Liver (tissue), 9 donors: Measurements from ENCODE around the gene FGD1. TPM values are rescaled to one million over a fixed set of nuclear protein-coding genes. Genes with fewer than 3 reads are reported as not detected.
A peak's percentile ranks its signal among the peaks of the same experiment; 100 is the strongest.

Experiments used
- DNase-seq: peaks from one replicate; pipeline ENCODE4 v3.0.0-alpha.2; 2017; ENCODE audit warnings: low spot score
- H3K27ac ChIP-seq, 2 donors: one replicate each; pipeline ENCODE4 v1.7.0; 2013; ENCODE audit warnings: inconsistent platforms in 2 of 2, low read length in 2 of 2, control low read depth in 1 of 2, low read depth in 1 of 2, mild to moderate bottlenecking in 1 of 2
- H3K27me3 ChIP-seq, 4 donors: one replicate each; pipeline versions ENCODE4 v1.6.1 to v1.7.0; 2013; ENCODE audit warnings: low read length in 3 of 4, inconsistent platforms in 1 of 4, mild to moderate bottlenecking in 1 of 4, moderate library complexity in 1 of 4; ENCODE audit not compliant: control insufficient read depth in 4 of 4, insufficient read depth in 4 of 4
- H3K36me3 ChIP-seq, 4 donors: one replicate each; pipeline versions ENCODE4 v1.6.1 to v1.7.0; 2013; ENCODE audit warnings: low read length in 3 of 4, mild to moderate bottlenecking in 3 of 4, low read depth in 1 of 4, moderate library complexity in 1 of 4; ENCODE audit not compliant: control insufficient read depth in 4 of 4, insufficient read depth in 3 of 4
- H3K4me1 ChIP-seq, 4 donors: one replicate each; pipeline versions ENCODE4 v1.6.1 to v1.7.0; 2013; ENCODE audit warnings: low read length in 3 of 4, mild to moderate bottlenecking in 3 of 4, moderate library complexity in 1 of 4; ENCODE audit not compliant: control insufficient read depth in 4 of 4, insufficient read depth in 4 of 4
- H3K4me3 ChIP-seq, 3 donors: one replicate each; pipeline versions ENCODE4 v1.6.1 to v1.7.0; 2013; ENCODE audit warnings: low read length in 3 of 3, control low read depth in 1 of 3, low read depth in 1 of 3, mild to moderate bottlenecking in 1 of 3
- H3K9ac ChIP-seq, 2 donors: one replicate each; pipeline ENCODE4 v1.7.0; 2013; ENCODE audit warnings: low read length in 2 of 2, mild to moderate bottlenecking in 2 of 2, moderate library complexity in 2 of 2, control low read depth in 1 of 2, low read depth in 1 of 2
- H3K9me3 ChIP-seq, 4 donors: one replicate each; pipeline versions ENCODE4 v1.6.1 to v1.7.0; 2013; ENCODE audit warnings: low read length in 3 of 4; ENCODE audit not compliant: control insufficient read depth in 4 of 4
- FOXA1 ChIP-seq: IDR thresholded peaks from 2 replicates; pipeline ENCODE4 v1.6.1; 2016; ENCODE audit warnings: antibody characterized with exemption
- FOXA2 ChIP-seq: IDR thresholded peaks from 2 replicates; pipeline ENCODE4 v1.6.1; 2016; ENCODE audit warnings: antibody characterized with exemption
- GABPA ChIP-seq, 2 donors: IDR thresholded peaks in 1 of 2; conservative IDR thresholded peaks in 1 of 2; 2 replicates each; pipeline ENCODE4 v1.6.1; 2016; ENCODE audit warnings: antibody characterized with exemption in 2 of 2, mild to moderate bottlenecking in 1 of 2, moderate library complexity in 1 of 2
- HNF4A ChIP-seq, 2 donors: conservative IDR thresholded peaks; 2 replicates each; pipeline ENCODE4 v1.6.1; 2016; ENCODE audit warnings: antibody characterized with exemption in 2 of 2, mild to moderate bottlenecking in 2 of 2
- HNF4G ChIP-seq: IDR thresholded peaks from 2 replicates; pipeline ENCODE4 v1.6.1; 2016; ENCODE audit warnings: antibody characterized with exemption
- JUND ChIP-seq, 2 donors: IDR thresholded peaks; 2 replicates each; pipeline ENCODE4 v1.6.1; 2016; ENCODE audit warnings: antibody characterized with exemption in 2 of 2
- MAX ChIP-seq: IDR thresholded peaks from 2 replicates; pipeline ENCODE4 v1.6.1; 2016; ENCODE audit warnings: antibody characterized with exemption
- RAD21 ChIP-seq, 2 donors: IDR thresholded peaks; 2 replicates each; pipeline ENCODE4 v1.6.1; 2016; ENCODE audit warnings: antibody characterized with exemption in 2 of 2, mild to moderate bottlenecking in 2 of 2
- SP1 ChIP-seq: IDR thresholded peaks from 2 replicates; pipeline ENCODE4 v1.6.1; 2018; ENCODE audit warnings: antibody characterized with exemption, mild to moderate bottlenecking
- TAF1 ChIP-seq: conservative IDR thresholded peaks from 2 replicates; pipeline ENCODE4 v1.6.1; 2016; ENCODE audit warnings: antibody characterized with exemption, mild to moderate bottlenecking
- YY1 ChIP-seq: IDR thresholded peaks from 2 replicates; pipeline ENCODE4 v1.6.1; 2016; ENCODE audit warnings: antibody characterized with exemption, mild to moderate bottlenecking
- WGBS: extraction: QIAGEN DNeasy Blood & Tissue Kit; methylation state at CpG from one replicate; pipeline ENCODE4 v1.1.7; 2013; 5-methylcytosine and 5-hydroxymethylcytosine counted together
- polyA plus RNA-seq, 2 donors: library from polyadenylated mRNA; stranded (reverse) in 1 of 2; unstranded in 1 of 2; fragments of 200-250 nt in 1 of 2; fragments of >200 nt in 1 of 2; fragmentation: Nextera tagmentation in 1 of 2; extraction: Ambion mirVana in 1 of 2; gene quantifications; one replicate each; pipeline versions ENCODE4 v1.2.1 to v1.2.3, GENCODE V29; 2013 to 2015
- total RNA-seq, 2 donors: library from RNA; depleted of rRNA; stranded (reverse); fragments of >200 nt; gene quantifications; one replicate each; pipeline ENCODE4 v1.2.3, GENCODE V29; 2014
- TF ChIP-seq, protein P1 (sequence below): fragments of 150-350 bp; IDR thresholded peaks from 2 replicates; pipeline ENCODE4 v1.5.1; 2017; ENCODE audit warnings: improper control_type of control experiment, low read depth, low read length; ENCODE audit not compliant: missing input control
- TF ChIP-seq, protein P2 (sequence below): IDR thresholded peaks from 2 replicates; pipeline ENCODE4 v1.6.1; 2016; ENCODE audit warnings: antibody characterized with exemption, mild to moderate bottlenecking
- TF ChIP-seq, protein P3 (sequence below): IDR thresholded peaks from 2 replicates; pipeline ENCODE4 v1.6.1; 2016; ENCODE audit warnings: antibody characterized with exemption
- donor health status: healthy.
- donor health status: healthy.
- donor health status: healthy.
- donor health status: healthy.
- donor health status: healthy.

The FGD1 gene
- total and polyA plus RNA-seq, 4 donors, result 0.32 to 0.89 (median 0.58) TPM

DNA sequence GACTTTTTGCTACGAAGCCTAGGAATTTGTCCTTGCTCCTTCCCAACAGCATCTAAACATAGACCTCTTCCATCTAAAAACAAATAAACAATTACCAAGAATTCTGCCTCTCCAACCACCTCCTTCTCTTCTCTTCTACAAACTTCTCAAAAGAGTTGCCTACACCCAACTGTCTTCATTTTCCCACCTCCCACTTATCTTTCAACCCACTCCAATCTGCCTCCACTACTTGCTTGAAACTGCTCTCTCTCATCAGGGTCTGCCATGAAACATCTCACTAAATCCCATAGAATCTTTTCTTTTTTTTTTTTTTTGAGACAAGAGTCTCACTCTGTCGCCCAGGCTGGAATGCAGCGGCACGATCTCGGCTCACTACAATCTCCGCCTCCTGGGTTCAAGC, 902 bp upstream of the FGD1 start:
- no peak for DNase-seq
- TF ChIP-seq FOXA1 (no peak), TAF1 (no peak), MAX (no peak), JUND (IDR thresholded peaks at IDR 0.05) (no peak), RAD21 (IDR thresholded peaks at IDR 0.05) (no peak), HNF4A (conservative IDR thresholded peaks at IDR 0.05) (no peak), GABPA (IDR thresholded peaks at IDR 0.05 in 1 of 2, conservative IDR thresholded peaks at IDR 0.05 in 1 of 2) (no peak), SP1 (no peak)
- TF ChIP-seq, protein P1, sequence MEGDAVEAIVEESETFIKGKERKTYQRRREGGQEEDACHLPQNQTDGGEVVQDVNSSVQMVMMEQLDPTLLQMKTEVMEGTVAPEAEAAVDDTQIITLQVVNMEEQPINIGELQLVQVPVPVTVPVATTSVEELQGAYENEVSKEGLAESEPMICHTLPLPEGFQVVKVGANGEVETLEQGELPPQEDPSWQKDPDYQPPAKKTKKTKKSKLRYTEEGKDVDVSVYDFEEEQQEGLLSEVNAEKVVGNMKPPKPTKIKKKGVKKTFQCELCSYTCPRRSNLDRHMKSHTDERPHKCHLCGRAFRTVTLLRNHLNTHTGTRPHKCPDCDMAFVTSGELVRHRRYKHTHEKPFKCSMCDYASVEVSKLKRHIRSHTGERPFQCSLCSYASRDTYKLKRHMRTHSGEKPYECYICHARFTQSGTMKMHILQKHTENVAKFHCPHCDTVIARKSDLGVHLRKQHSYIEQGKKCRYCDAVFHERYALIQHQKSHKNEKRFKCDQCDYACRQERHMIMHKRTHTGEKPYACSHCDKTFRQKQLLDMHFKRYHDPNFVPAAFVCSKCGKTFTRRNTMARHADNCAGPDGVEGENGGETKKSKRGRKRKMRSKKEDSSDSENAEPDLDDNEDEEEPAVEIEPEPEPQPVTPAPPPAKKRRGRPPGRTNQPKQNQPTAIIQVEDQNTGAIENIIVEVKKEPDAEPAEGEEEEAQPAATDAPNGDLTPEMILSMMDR, result no peak
- TF ChIP-seq, protein P2, sequence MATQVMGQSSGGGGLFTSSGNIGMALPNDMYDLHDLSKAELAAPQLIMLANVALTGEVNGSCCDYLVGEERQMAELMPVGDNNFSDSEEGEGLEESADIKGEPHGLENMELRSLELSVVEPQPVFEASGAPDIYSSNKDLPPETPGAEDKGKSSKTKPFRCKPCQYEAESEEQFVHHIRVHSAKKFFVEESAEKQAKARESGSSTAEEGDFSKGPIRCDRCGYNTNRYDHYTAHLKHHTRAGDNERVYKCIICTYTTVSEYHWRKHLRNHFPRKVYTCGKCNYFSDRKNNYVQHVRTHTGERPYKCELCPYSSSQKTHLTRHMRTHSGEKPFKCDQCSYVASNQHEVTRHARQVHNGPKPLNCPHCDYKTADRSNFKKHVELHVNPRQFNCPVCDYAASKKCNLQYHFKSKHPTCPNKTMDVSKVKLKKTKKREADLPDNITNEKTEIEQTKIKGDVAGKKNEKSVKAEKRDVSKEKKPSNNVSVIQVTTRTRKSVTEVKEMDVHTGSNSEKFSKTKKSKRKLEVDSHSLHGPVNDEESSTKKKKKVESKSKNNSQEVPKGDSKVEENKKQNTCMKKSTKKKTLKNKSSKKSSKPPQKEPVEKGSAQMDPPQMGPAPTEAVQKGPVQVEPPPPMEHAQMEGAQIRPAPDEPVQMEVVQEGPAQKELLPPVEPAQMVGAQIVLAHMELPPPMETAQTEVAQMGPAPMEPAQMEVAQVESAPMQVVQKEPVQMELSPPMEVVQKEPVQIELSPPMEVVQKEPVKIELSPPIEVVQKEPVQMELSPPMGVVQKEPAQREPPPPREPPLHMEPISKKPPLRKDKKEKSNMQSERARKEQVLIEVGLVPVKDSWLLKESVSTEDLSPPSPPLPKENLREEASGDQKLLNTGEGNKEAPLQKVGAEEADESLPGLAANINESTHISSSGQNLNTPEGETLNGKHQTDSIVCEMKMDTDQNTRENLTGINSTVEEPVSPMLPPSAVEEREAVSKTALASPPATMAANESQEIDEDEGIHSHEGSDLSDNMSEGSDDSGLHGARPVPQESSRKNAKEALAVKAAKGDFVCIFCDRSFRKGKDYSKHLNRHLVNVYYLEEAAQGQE, result no peak
- TF ChIP-seq, protein P3, sequence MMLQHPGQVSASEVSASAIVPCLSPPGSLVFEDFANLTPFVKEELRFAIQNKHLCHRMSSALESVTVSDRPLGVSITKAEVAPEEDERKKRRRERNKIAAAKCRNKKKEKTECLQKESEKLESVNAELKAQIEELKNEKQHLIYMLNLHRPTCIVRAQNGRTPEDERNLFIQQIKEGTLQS, result no peak
- Histone ChIP-seq H3K4me1 (peaks cover 0 to 1% (median 0%) of the 10 kb centered on the region in 4 donors), H3K27me3 (peaks cover 0 to 3% (median 0%) of the 10 kb centered on the region in 4 donors), H3K4me3 (no peak overlapping the region), H3K36me3 (no peaks in the 10 kb centered on the region), H3K9ac (no peak overlapping the region), H3K27ac (no peak overlapping the region), H3K9me3 (no peaks in the 10 kb centered on the region)
- WGBS, result 88% methylated on average over 6 of the region's 6 CpGs

DNA sequence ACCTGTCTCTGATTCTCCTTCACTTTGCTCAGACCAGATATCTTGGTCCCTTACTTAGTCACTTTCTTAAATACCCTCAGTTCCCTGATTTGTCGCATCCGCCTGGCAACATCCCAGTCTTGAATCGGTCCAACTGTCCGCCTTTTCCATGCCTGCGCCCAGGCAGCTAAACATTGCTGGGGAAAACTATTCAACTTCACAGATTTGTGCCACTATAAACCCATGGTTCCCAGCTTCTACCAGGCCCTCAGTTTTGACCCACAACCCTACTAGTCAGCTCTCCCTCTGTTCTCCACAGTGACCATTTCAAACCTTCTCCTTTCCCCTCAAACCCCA, 451 bp upstream of the FGD1 start:
- H3K9ac ChIP-seq, result no peak overlapping the region
- DNase-seq, result no peak
- peaks cover 0 to 3% (median 0%) of the 10 kb centered on the region in 4 donors for H3K27me3 ChIP-seq
- 69% methylated on average over 5 of the region's 5 CpGs for WGBS
- no peaks in the 10 kb centered on the region for H3K36me3 ChIP-seq
- H3K4me1 ChIP-seq, result peaks cover 0 to 1% (median 0%) of the 10 kb centered on the region in 4 donors
- TF ChIP-seq HNF4A (conservative IDR thresholded peaks at IDR 0.05) (no peak), HNF4G (no peak), YY1 (no peak), FOXA2 (no peak)
- H3K27ac ChIP-seq, result no peak overlapping the region
- peak overlapping the region in 2 of 3 donors; percentile 20 to 73 for H3K4me3 ChIP-seq
- H3K9me3 ChIP-seq, result no peaks in the 10 kb centered on the region
